Measurements from ENCODE around the gene RAMACL.
"Not testable (repeated sequence)": the region's sequence is repeated elsewhere in the genome, so short reads cannot be mapped to it uniquely, and the experiment has no call there.

RAMACL gene

DNA sequence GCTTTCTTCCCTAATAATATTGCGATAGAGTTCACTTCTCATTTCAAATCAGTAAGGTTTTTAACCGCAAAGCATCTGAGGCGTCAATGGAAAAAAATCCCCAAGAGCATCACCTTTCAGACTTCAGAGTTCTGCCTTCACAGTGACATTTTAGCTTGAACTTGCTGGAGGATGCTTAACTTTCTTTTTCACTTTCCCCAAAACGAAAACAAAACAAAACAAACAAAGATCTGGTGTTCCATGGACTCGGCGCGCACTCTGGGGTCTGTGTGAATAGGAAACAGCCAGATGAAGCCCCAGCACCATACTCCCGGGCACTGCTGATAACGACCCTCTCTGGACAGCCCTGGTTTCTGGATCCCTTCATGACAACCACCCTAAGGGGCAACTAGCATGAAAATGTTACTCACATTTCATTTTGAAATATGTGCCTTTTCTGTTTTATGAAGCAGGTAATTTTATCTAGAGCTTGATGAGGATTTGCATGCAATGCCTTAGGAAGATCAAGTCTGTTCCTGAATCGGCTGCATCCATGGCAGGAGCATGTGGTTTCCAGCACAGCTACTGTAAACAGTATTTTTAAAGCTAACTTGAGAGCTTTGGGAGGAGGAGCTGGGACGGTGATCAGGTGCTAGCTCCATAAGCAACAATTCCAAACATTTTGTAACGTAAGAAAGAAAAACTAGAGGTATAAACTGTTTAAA is 44.5 kb downstream of the RAMACL start:
- Histone ChIP-seq H3K4me1 (ENCODE audit: insufficient read depth, poor library complexity, severe bottlenecking) (peaks cover 12% of the 10 kb centered on the region), H3K9me3 (ENCODE audit: severe bottlenecking) (no peaks in the 10 kb centered on the region), H3K4me3 (ENCODE audit: severe bottlenecking) (no peak overlapping the region), H3K36me3 (ENCODE audit: low read depth) (peaks cover 10% of the 10 kb centered on the region), H3K27me3 (ENCODE audit: insufficient read depth, poor library complexity, severe bottlenecking) (no peaks in the 10 kb centered on the region), H3K27ac (ENCODE audit: poor library complexity, severe bottlenecking) (peak overlapping the region; percentile 33)
- TF ChIP-seq, protein P1, sequence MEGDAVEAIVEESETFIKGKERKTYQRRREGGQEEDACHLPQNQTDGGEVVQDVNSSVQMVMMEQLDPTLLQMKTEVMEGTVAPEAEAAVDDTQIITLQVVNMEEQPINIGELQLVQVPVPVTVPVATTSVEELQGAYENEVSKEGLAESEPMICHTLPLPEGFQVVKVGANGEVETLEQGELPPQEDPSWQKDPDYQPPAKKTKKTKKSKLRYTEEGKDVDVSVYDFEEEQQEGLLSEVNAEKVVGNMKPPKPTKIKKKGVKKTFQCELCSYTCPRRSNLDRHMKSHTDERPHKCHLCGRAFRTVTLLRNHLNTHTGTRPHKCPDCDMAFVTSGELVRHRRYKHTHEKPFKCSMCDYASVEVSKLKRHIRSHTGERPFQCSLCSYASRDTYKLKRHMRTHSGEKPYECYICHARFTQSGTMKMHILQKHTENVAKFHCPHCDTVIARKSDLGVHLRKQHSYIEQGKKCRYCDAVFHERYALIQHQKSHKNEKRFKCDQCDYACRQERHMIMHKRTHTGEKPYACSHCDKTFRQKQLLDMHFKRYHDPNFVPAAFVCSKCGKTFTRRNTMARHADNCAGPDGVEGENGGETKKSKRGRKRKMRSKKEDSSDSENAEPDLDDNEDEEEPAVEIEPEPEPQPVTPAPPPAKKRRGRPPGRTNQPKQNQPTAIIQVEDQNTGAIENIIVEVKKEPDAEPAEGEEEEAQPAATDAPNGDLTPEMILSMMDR (IDR thresholded peaks at IDR 0.05; ENCODE audit: poor library complexity, severe bottlenecking): no peak
- DNase-seq (ENCODE audit: low spot score): no peak
- ATAC-seq (ENCODE audit: low read depth): peak; percentile 19; the same call in 1 of the 3 replicates

DNA sequence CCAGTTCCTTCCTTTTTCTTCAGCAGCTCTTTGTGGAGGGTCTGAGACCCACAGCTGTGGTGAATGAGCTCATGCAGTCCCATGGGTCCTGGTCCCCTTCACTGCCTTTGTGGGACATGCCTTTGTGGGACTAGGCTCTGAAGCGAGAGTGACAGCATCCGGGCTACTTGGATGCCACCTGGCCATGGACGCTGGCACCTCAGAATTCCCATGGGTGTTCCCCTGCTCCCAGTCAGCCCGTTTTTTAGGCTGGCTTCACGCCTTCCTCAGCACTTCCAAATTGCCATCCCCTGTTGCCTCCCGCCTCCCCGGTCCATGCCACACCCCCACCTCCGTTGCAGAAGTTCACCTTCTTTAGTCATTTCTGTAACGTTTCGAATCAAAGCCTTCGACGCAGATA is 45.1 kb downstream of the RAMACL start:
- Histone ChIP-seq H3K36me3 (ENCODE audit: low read depth) (peaks cover 12% of the 10 kb centered on the region), H3K4me1 (ENCODE audit: insufficient read depth, poor library complexity, severe bottlenecking) (peaks cover 12% of the 10 kb centered on the region), H3K4me3 (ENCODE audit: severe bottlenecking) (no peak overlapping the region), H3K27me3 (ENCODE audit: insufficient read depth, poor library complexity, severe bottlenecking) (no peaks in the 10 kb centered on the region), H3K9me3 (ENCODE audit: severe bottlenecking) (no peaks in the 10 kb centered on the region), H3K27ac (ENCODE audit: poor library complexity, severe bottlenecking) (no peak overlapping the region)
- no peak for ATAC-seq (ENCODE audit: low read depth)
- no peak for DNase-seq (ENCODE audit: low spot score)
- TF ChIP-seq, protein P1 (IDR thresholded peaks at IDR 0.05; ENCODE audit: poor library complexity, severe bottlenecking): no peak

DNA sequence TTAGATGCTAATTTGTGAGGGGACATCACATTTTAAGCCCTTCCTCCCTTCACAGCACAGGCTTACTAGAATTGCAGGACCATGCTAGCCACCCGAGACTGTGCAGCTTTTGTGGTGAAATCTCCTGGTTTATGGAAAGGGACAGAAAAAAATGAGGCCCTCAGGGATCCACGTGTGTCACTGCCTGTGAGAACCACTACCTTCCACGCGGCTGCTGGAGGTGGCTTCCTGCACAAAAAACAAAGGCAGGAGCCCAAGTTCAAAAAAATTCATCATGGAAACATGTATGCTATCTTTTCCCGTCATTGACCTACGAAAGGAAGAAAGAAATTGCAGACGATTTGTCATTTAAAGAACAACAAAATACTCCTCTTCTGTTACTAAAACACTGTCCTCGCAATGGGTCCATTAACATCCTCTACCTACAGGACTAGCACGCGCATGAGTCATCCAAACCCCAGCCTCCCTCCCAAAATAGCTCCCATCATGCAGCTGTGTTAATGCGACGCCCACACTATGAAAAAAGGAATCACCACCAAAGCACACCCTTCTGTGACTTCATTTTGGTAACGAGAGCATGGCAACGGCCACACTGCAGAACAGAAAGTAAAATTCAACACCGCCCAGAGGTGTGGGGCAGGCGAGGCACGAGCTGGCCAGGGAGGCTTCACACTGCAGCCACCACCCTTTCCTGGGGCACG is 45.7 kb downstream of the RAMACL start:
- Histone ChIP-seq H3K27me3 (ENCODE audit: insufficient read depth, poor library complexity, severe bottlenecking) (no peaks in the 10 kb centered on the region), H3K4me1 (ENCODE audit: insufficient read depth, poor library complexity, severe bottlenecking) (peaks cover 12% of the 10 kb centered on the region), H3K4me3 (ENCODE audit: severe bottlenecking) (no peak overlapping the region), H3K36me3 (ENCODE audit: low read depth) (peaks cover 12% of the 10 kb centered on the region), H3K9me3 (ENCODE audit: severe bottlenecking) (no peaks in the 10 kb centered on the region), H3K27ac (ENCODE audit: poor library complexity, severe bottlenecking) (no peak overlapping the region)
- TF ChIP-seq, protein P1 (IDR thresholded peaks at IDR 0.05; ENCODE audit: poor library complexity, severe bottlenecking): no peak
- ATAC-seq (ENCODE audit: low read depth): no peak
- no peak for DNase-seq (ENCODE audit: low spot score)

DNA sequence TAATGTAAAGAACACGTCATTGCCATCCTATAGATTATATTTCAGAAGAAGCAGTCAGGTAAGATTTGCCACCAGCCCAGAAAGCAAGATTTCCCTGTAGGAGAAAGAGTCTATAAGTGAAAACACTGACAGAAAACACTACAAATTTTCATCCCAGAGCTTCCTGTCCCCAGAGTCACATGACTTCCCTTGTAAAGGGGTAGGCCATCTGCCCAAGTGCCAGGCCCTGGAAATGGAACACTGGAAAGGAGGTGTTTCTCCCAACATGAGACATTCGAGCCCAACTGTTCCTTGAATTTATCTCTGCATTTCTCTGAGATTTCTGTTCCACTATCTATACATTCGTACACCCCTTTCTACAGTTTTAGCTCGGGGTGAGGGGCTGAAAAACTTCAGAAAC is 46.9 kb downstream of the RAMACL start:
- no peak for DNase-seq (ENCODE audit: low spot score)
- no peak for ATAC-seq (ENCODE audit: low read depth)
- no peaks in the 10 kb centered on the region for H3K27me3 ChIP-seq (ENCODE audit: insufficient read depth, poor library complexity, severe bottlenecking)
- TF ChIP-seq, protein P1 (IDR thresholded peaks at IDR 0.05; ENCODE audit: poor library complexity, severe bottlenecking): no peak
- peaks cover 12% of the 10 kb centered on the region for H3K4me1 ChIP-seq (ENCODE audit: insufficient read depth, poor library complexity, severe bottlenecking)
- peaks cover 12% of the 10 kb centered on the region for H3K36me3 ChIP-seq (ENCODE audit: low read depth)
- H3K4me3 ChIP-seq (ENCODE audit: severe bottlenecking): no peak overlapping the region
- H3K9me3 ChIP-seq (ENCODE audit: severe bottlenecking): no peaks in the 10 kb centered on the region
- H3K27ac ChIP-seq (ENCODE audit: poor library complexity, severe bottlenecking): no peak overlapping the region

DNA sequence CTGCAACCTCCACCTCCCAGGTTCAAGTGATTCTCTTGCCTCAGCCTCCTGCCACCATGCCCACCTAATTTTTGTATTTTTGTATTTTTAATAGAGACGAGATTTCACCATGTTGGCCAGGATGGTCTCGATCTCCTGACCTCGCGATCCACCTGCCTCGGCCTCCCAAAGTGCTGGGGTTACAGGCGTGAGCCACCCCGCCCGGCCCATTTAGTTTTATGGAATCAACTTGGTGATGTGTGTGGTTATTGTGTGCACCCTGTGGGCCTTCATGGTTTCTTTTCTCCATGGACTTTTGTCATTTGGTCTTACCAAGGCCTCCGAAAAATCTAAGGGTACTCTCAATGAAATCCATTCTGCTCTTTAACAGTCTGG is 47.5 kb downstream of the RAMACL start:
- not testable (repeated sequence) for H3K27ac ChIP-seq (ENCODE audit: poor library complexity, severe bottlenecking); H3K4me3 ChIP-seq (ENCODE audit: severe bottlenecking); H3K9me3 ChIP-seq (ENCODE audit: severe bottlenecking); H3K27me3 ChIP-seq (ENCODE audit: insufficient read depth, poor library complexity, severe bottlenecking); DNase-seq (ENCODE audit: low spot score); ATAC-seq (ENCODE audit: low read depth)
- peaks cover 12% of the 10 kb centered on the region for H3K36me3 ChIP-seq (ENCODE audit: low read depth)
- H3K4me1 ChIP-seq (ENCODE audit: insufficient read depth, poor library complexity, severe bottlenecking): peaks cover 12% of the 10 kb centered on the region

All from RWPE2 (cell line).